Measurements from ENCODE around the gene HLA-DRB1.

- TF ChIP-seq POU6F1 (CRISPR knock-in tag; IDR thresholded peaks at IDR 0.05; ENCODE audit: borderline replicate concordance, low read depth), result no peak
- TF ChIP-seq ZNF8 (CRISPR knock-in tag; IDR thresholded peaks at IDR 0.05), result no peak
These were observed 31.1 kb downstream of the HLA-DRB1 start for GRCh38 chr6:32558426-32559057.

Measured in SK-N-SH treated with all-trans-retinoic acid at 6 μM for 48 hours (cell line).